CD4-positive, alpha-beta memory T cell (primary cell): ENCODE results near the gene SLC22A24. TPM values are rescaled to one million over a fixed set of nuclear protein-coding genes. Genes with fewer than 3 reads are reported as not detected.

Experiments used
- CTCF ChIA-PET: fragments of 350-600 bp; sonication (Branson Sonifier 250); formaldehyde crosslinking; loops from one replicate; lab custom pipeline; 2021; ENCODE audit warnings: inconsistent platforms; ENCODE audit not compliant: partially characterized antibody; lab: Charles Lee
- POLR2A ChIA-PET: fragments of 350-600 bp; sonication (Branson Sonifier 250); formaldehyde crosslinking; loops from one replicate; lab custom pipeline; 2021; ENCODE audit not compliant: partially characterized antibody; lab: Charles Lee
- DNase-seq, 5 donors: peaks; one replicate each; pipeline versions ENCODE4 v3.0.0 to v3.0.0-alpha.2; 2020 to 2022; ENCODE audit warnings: mixed read lengths in 1 of 5
- H3K27ac ChIP-seq: one replicate; pipeline ENCODE4 v1.7.0; 2013; ENCODE audit warnings: low read depth, low read length
- H3K27me3 ChIP-seq: 2 replicates; pipeline ENCODE4 v1.7.0; 2013; ENCODE audit warnings: mild to moderate bottlenecking, low read length, moderate library complexity; ENCODE audit not compliant: insufficient read depth
- H3K36me3 ChIP-seq: 2 replicates; pipeline ENCODE4 v1.7.0; 2013; ENCODE audit warnings: mild to moderate bottlenecking, low read length, moderate library complexity; ENCODE audit not compliant: insufficient read depth
- H3K4me1 ChIP-seq: 2 replicates; pipeline ENCODE4 v1.7.0; 2013; ENCODE audit warnings: mild to moderate bottlenecking, low read length, moderate library complexity; ENCODE audit not compliant: insufficient read depth
- H3K4me3 ChIP-seq, 2 donors: one replicate each; pipeline ENCODE4 v1.7.0; 2013; ENCODE audit warnings: low read length in 2 of 2, mild to moderate bottlenecking in 1 of 2
- H3K9me3 ChIP-seq, 2 donors: one replicate each; pipeline ENCODE4 v1.7.0; 2013; ENCODE audit warnings: low read length in 2 of 2, control low read depth in 1 of 2; ENCODE audit not compliant: control insufficient read depth in 1 of 2
- H3K27ac Mint-ChIP-seq, 7 donors: one replicate each; pipeline ENCODE4 v1.8.0; 2020 to 2021; ENCODE audit warnings: mixed read lengths in 7 of 7, mild to moderate bottlenecking in 6 of 7, inconsistent platforms in 3 of 7, moderate library complexity in 3 of 7
- H3K27me3 Mint-ChIP-seq, 2 donors: one replicate each; pipeline ENCODE4 v1.8.0; 2020 to 2021; ENCODE audit warnings: mixed read lengths in 2 of 2
- H3K36me3 Mint-ChIP-seq, 2 donors: one replicate each; pipeline ENCODE4 v1.8.0; 2020 to 2021; ENCODE audit warnings: mixed read lengths in 2 of 2, inconsistent platforms in 1 of 2, mild to moderate bottlenecking in 1 of 2
- H3K4me1 Mint-ChIP-seq, 4 donors: one replicate each; pipeline ENCODE4 v1.8.0; 2020 to 2021; ENCODE audit warnings: mixed read lengths in 4 of 4, mild to moderate bottlenecking in 1 of 4
- H3K4me3 Mint-ChIP-seq, 8 donors: one replicate each; pipeline ENCODE4 v1.8.0; 2020 to 2021; ENCODE audit warnings: mixed read lengths in 8 of 8, mild to moderate bottlenecking in 7 of 8, moderate library complexity in 6 of 8, inconsistent platforms in 3 of 8
- H3K9me3 Mint-ChIP-seq, 8 donors: one replicate each; pipeline ENCODE4 v1.8.0; 2020 to 2021; ENCODE audit warnings: mixed read lengths in 8 of 8, mild to moderate bottlenecking in 5 of 8, inconsistent platforms in 3 of 8, moderate library complexity in 1 of 8
- intact Hi-C: fragments of 100-400 bp; cut with micrococcal nuclease; formaldehyde crosslinking; loops from one replicate; pipeline ENCODE4 v1.15.1; 2023
- polyA plus RNA-seq, 2 donors: library from polyadenylated mRNA; unstranded; fragments of 300-500 nt; fragmentation: Illumina TruSeq; gene quantifications; one replicate each; pipeline ENCODE4 v1.2.3, GENCODE V29; 2021
- total RNA-seq, 2 experiments: library from RNA; stranded (reverse); gene quantifications; one replicate each; pipeline ENCODE4 v1.2.3, GENCODE V29; 2021

SLC22A24 gene
- not detected for total RNA-seq
- polyA plus RNA-seq, result not detected

GRCh38 chr11:63144121-63144520, at the start of gene SLC22A24:
Gene SLC22A24, minus strand, starts transcription at chr11:63144221. Its CDS starts 442 bp downstream, at chr11:63143779.
- intact Hi-C loops, result no loop called here
- Mint-ChIP-seq H3K36me3 (no peaks in the 10 kb centered on the region), H3K4me1 (no peaks in the 10 kb centered on the region), H3K27me3 (peaks cover 3 to 5% of the 10 kb centered on the region in 2 donors), H3K4me3 (no peak within 1 kb of the TSS), H3K9me3 (no peaks in the 10 kb centered on the region), H3K27ac (no peak within 1 kb of the TSS)
- Histone ChIP-seq H3K36me3 (no peaks in the 10 kb centered on the region), H3K9me3 (no peaks in the 10 kb centered on the region), H3K4me1 (no peaks in the 10 kb centered on the region), H3K4me3 (no peak within 1 kb of the TSS), H3K27ac (no peak within 1 kb of the TSS), H3K27me3 (no peaks in the 10 kb centered on the region)
- no peak for DNase-seq
- CTCF ChIA-PET, result no interaction called here
- POLR2A ChIA-PET, result no interaction called here

- H3K36me3 ChIP-seq, result no peaks in the 10 kb centered on the region
- no peak overlapping the region for H3K27ac ChIP-seq
- POLR2A ChIA-PET, result no interaction called here
- H3K9me3 ChIP-seq, result peaks cover 0 to 3% of the 10 kb centered on the region in 2 donors
- no peaks in the 10 kb centered on the region for H3K27me3 ChIP-seq
- H3K4me1 ChIP-seq, result no peaks in the 10 kb centered on the region
- CTCF ChIA-PET, result no interaction called here
- Mint-ChIP-seq H3K27ac (no peak overlapping the region), H3K9me3 (peaks cover 2 to 29% (median 16%) of the 10 kb centered on the region in 8 donors), H3K27me3 (peaks cover 15 to 28% of the 10 kb centered on the region in 2 donors), H3K4me1 (no peaks in the 10 kb centered on the region), H3K36me3 (no peaks in the 10 kb centered on the region), H3K4me3 (no peak overlapping the region)
- no peak for DNase-seq
- no peak overlapping the region for H3K4me3 ChIP-seq
- intact Hi-C loops, result no loop called here
Measured at GRCh38 chr11:63180536-63180935, 36.5 kb upstream of the SLC22A24 start.

GRCh38 chr11:63179432-63180041, 35.5 kb upstream of the SLC22A24 start:
- CTCF ChIA-PET, result no interaction called here
- intact Hi-C loops, result no loop called here
- peaks cover 2 to 33% (median 17%) of the 10 kb centered on the region in 8 donors for H3K9me3 Mint-ChIP-seq

GRCh38 chr11:63177872-63178271, 33.9 kb upstream of the SLC22A24 start:
- H3K27ac ChIP-seq, result no peak overlapping the region
- intact Hi-C loops, result no loop called here
- H3K36me3 ChIP-seq, result no peaks in the 10 kb centered on the region
- peaks cover 0 to 3% of the 10 kb centered on the region in 2 donors for H3K9me3 ChIP-seq
- no peaks in the 10 kb centered on the region for H3K4me1 Mint-ChIP-seq
- ChIA-PET CTCF (no interaction called here), POLR2A (interaction anchor here (0.7 kb wide), 1 partner anchor 64 kb away, joined by 4 read pairs; no protein-coding TSS in a partner anchor)
- H3K27me3 ChIP-seq, result no peaks in the 10 kb centered on the region
- H3K36me3 Mint-ChIP-seq, result no peaks in the 10 kb centered on the region
- no peak overlapping the region for H3K4me3 ChIP-seq
- no peaks in the 10 kb centered on the region for H3K4me1 ChIP-seq
- H3K9me3 Mint-ChIP-seq, result peaks cover 2 to 33% (median 18%) of the 10 kb centered on the region in 8 donors
- H3K27me3 Mint-ChIP-seq, result peaks cover 12 to 20% of the 10 kb centered on the region in 2 donors
- no peak overlapping the region for H3K4me3 Mint-ChIP-seq
- no peak overlapping the region for H3K27ac Mint-ChIP-seq
- DNase-seq, result no peak

More at GRCh38 chr11:63179432-63180041, 35.5 kb upstream of the SLC22A24 start:
- H3K4me3 Mint-ChIP-seq, result no peak overlapping the region
- no peak overlapping the region for H3K27ac Mint-ChIP-seq
- peaks cover 15 to 28% of the 10 kb centered on the region in 2 donors for H3K27me3 Mint-ChIP-seq
- H3K4me3 ChIP-seq, result no peak overlapping the region
- DNase-seq, result peak in 1 of 5 donors; percentile 11
- no peaks in the 10 kb centered on the region for H3K4me1 Mint-ChIP-seq
- H3K4me1 ChIP-seq, result no peaks in the 10 kb centered on the region
- no peaks in the 10 kb centered on the region for H3K27me3 ChIP-seq
- no peaks in the 10 kb centered on the region for H3K36me3 ChIP-seq
- no peak overlapping the region for H3K27ac ChIP-seq
- no peaks in the 10 kb centered on the region for H3K36me3 Mint-ChIP-seq
- peaks cover 0 to 3% of the 10 kb centered on the region in 2 donors for H3K9me3 ChIP-seq
- POLR2A ChIA-PET, result no interaction called here

- Mint-ChIP-seq H3K27me3 (peaks cover 42 to 51% of the 10 kb centered on the region in 2 donors), H3K4me1 (no peaks in the 10 kb centered on the region), H3K9me3 (peaks cover 0 to 5% (median 0%) of the 10 kb centered on the region in 8 donors), H3K36me3 (no peaks in the 10 kb centered on the region), H3K4me3 (no peak overlapping the region), H3K27ac (no peak overlapping the region)
- CTCF ChIA-PET, result no interaction called here
- Histone ChIP-seq H3K27me3 (no peaks in the 10 kb centered on the region), H3K9me3 (no peaks in the 10 kb centered on the region), H3K4me1 (no peaks in the 10 kb centered on the region), H3K4me3 (no peak overlapping the region), H3K36me3 (no peaks in the 10 kb centered on the region), H3K27ac (no peak overlapping the region)
- intact Hi-C loops, result no loop called here
- DNase-seq, result no peak
- POLR2A ChIA-PET, result no interaction called here
Measured at GRCh38 chr11:63165706-63166310, 21.8 kb upstream of the SLC22A24 start.

- peaks cover 29% of the 10 kb centered on the region in 2 donors for H3K27me3 Mint-ChIP-seq
- H3K9me3 Mint-ChIP-seq, result peaks cover 0 to 17% (median 6%) of the 10 kb centered on the region in 8 donors
Measured at GRCh38 chr11:63155794-63156193, 11.8 kb upstream of the SLC22A24 start.

GRCh38 chr11:63146581-63146980, 2.6 kb upstream of the SLC22A24 start:
- H3K4me1 Mint-ChIP-seq, result no peaks in the 10 kb centered on the region
- intact Hi-C loops, result no loop called here
- Histone ChIP-seq H3K4me1 (no peaks in the 10 kb centered on the region), H3K9me3 (no peaks in the 10 kb centered on the region), H3K4me3 (no peak overlapping the region), H3K27ac (no peak overlapping the region), H3K36me3 (no peaks in the 10 kb centered on the region), H3K27me3 (no peaks in the 10 kb centered on the region)
- peaks cover 0 to under 1% (median 0%) of the 10 kb centered on the region in 8 donors for H3K9me3 Mint-ChIP-seq
- no peaks in the 10 kb centered on the region for H3K36me3 Mint-ChIP-seq
- CTCF ChIA-PET, result no interaction called here
- H3K27me3 Mint-ChIP-seq, result peaks cover 3% of the 10 kb centered on the region in 2 donors
- POLR2A ChIA-PET, result no interaction called here
- DNase-seq, result no peak
- H3K4me3 Mint-ChIP-seq, result no peak overlapping the region
- no peak overlapping the region for H3K27ac Mint-ChIP-seq

More at GRCh38 chr11:63155794-63156193, 11.8 kb upstream of the SLC22A24 start:
- intact Hi-C loops, result no loop called here
- no peaks in the 10 kb centered on the region for H3K36me3 ChIP-seq
- CTCF ChIA-PET, result no interaction called here
- peaks cover 4% of the 10 kb centered on the region for H3K27me3 ChIP-seq
- POLR2A ChIA-PET, result no interaction called here
- no peak overlapping the region for H3K4me3 ChIP-seq
- Mint-ChIP-seq H3K36me3 (no peaks in the 10 kb centered on the region), H3K4me3 (no peak overlapping the region), H3K4me1 (no peaks in the 10 kb centered on the region), H3K27ac (no peak overlapping the region)
- H3K4me1 ChIP-seq, result no peaks in the 10 kb centered on the region
- H3K27ac ChIP-seq, result no peak overlapping the region
- no peaks in the 10 kb centered on the region for H3K9me3 ChIP-seq
- no peak for DNase-seq
